Osteoblast (primary cell): ENCODE data around the gene DNAH7. TPM values are rescaled to one million over a fixed set of nuclear protein-coding genes. Genes with fewer than 3 reads are reported as not detected.
A peak's percentile ranks its signal among the peaks of the same experiment; 100 is the strongest.

ENCODE experiments used
- DNase-seq: peaks from one replicate; pipeline ENCODE4 v3.0.0; 2011; ENCODE audit warnings: low spot score, mixed read lengths; ENCODE audit not compliant: insufficient read length; ENCODE audit errors: missing footprints
- H2AFZ ChIP-seq: 2 replicates; pipeline ENCODE4 v1.6.0; 2011; ENCODE audit warnings: mild to moderate bottlenecking, low read length
- H3K27ac ChIP-seq: 2 replicates; pipeline ENCODE4 v1.5.1; 2011; ENCODE audit warnings: mild to moderate bottlenecking, low read depth, low read length, moderate library complexity
- H3K27me3 ChIP-seq: 2 replicates; pipeline ENCODE4 v1.6.0; 2012; ENCODE audit warnings: mild to moderate bottlenecking, control low read depth, inconsistent platforms, low read length, moderate library complexity; ENCODE audit not compliant: insufficient read depth
- H3K36me3 ChIP-seq: 2 replicates; pipeline ENCODE4 v1.5.1; 2011; ENCODE audit warnings: mild to moderate bottlenecking, low read length, control low read depth, moderate library complexity; ENCODE audit not compliant: insufficient read depth
- H3K4me1 ChIP-seq: 2 replicates; pipeline ENCODE4 v1.5.1; 2011; ENCODE audit warnings: mild to moderate bottlenecking, low read length, control low read depth, moderate library complexity; ENCODE audit not compliant: insufficient read depth
- H3K4me2 ChIP-seq: 2 replicates; pipeline ENCODE4 v1.6.0; 2011; ENCODE audit warnings: mild to moderate bottlenecking, low read length; ENCODE audit not compliant: insufficient read depth
- H3K4me3 ChIP-seq: fragments of 200-600 bp; sonication (generic); 3 replicates; pipeline ENCODE4 v1.5.1; 2012; ENCODE audit warnings: mild to moderate bottlenecking, low read length, inconsistent platforms; ENCODE audit not compliant: insufficient read depth
- H3K79me2 ChIP-seq: 2 replicates; pipeline ENCODE4 v1.6.0; 2012; ENCODE audit warnings: mild to moderate bottlenecking, low read length, control low read depth, inconsistent platforms; ENCODE audit not compliant: insufficient read depth
- H3K9me3 ChIP-seq: 2 replicates; pipeline ENCODE4 v1.5.1; 2011; ENCODE audit warnings: low read depth, low read length, control low read depth
- H4K20me1 ChIP-seq: 2 replicates; pipeline ENCODE4 v1.6.0; 2012; ENCODE audit warnings: mild to moderate bottlenecking, low read length, control low read depth; ENCODE audit not compliant: insufficient read depth
- total RNA-seq: library from RNA; depleted of rRNA; stranded (reverse); fragments of >200 nt; gene quantifications from 2 replicates; pipeline ENCODE4 v1.2.3, GENCODE V29; 2012
- TF ChIP-seq, protein P1 (sequence below): IDR thresholded peaks from 2 replicates; pipeline ENCODE4 v1.5.1; 2011; ENCODE audit warnings: mild to moderate bottlenecking, low read depth, low read length, moderate library complexity; ENCODE audit errors: extremely low read depth

Gene DNAH7
- total RNA-seq, 1 donor = 2.5 TPM

DNA sequence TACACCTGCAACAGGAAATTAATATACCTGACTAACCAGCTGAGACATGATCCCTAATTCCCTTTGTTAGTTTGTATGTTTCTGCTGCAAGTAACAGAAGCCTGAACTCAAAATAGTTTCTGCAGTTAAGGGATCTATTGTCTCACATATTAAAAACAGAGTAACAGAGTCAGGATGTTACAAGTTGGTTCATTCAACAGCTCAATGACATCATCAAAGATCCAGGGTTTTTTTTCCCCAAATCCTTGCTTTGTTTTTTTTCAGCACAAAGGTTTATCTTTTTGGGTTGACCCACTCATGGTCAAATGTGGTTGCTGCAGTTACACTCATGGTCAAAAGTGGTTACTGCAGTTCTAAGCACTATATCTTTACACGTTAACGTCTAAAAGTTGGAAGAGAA is 35.0 kb upstream of the DNAH7 start:
- H3K79me2 ChIP-seq = no peaks in the 10 kb centered on the region
- no peak overlapping the region for H3K27ac ChIP-seq
- no peak overlapping the region for H3K4me3 ChIP-seq
- DNase-seq = no peak
- H3K9me3 ChIP-seq = no peaks in the 10 kb centered on the region
- H2AFZ ChIP-seq = no peak overlapping the region
- no peaks in the 10 kb centered on the region for H3K27me3 ChIP-seq
- peaks cover 14% of the 10 kb centered on the region for H3K4me1 ChIP-seq
- no peaks in the 10 kb centered on the region for H3K36me3 ChIP-seq
- H3K4me2 ChIP-seq = no peak overlapping the region
- TF ChIP-seq, protein P1, sequence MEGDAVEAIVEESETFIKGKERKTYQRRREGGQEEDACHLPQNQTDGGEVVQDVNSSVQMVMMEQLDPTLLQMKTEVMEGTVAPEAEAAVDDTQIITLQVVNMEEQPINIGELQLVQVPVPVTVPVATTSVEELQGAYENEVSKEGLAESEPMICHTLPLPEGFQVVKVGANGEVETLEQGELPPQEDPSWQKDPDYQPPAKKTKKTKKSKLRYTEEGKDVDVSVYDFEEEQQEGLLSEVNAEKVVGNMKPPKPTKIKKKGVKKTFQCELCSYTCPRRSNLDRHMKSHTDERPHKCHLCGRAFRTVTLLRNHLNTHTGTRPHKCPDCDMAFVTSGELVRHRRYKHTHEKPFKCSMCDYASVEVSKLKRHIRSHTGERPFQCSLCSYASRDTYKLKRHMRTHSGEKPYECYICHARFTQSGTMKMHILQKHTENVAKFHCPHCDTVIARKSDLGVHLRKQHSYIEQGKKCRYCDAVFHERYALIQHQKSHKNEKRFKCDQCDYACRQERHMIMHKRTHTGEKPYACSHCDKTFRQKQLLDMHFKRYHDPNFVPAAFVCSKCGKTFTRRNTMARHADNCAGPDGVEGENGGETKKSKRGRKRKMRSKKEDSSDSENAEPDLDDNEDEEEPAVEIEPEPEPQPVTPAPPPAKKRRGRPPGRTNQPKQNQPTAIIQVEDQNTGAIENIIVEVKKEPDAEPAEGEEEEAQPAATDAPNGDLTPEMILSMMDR = no peak
- no peaks in the 10 kb centered on the region for H4K20me1 ChIP-seq

DNA sequence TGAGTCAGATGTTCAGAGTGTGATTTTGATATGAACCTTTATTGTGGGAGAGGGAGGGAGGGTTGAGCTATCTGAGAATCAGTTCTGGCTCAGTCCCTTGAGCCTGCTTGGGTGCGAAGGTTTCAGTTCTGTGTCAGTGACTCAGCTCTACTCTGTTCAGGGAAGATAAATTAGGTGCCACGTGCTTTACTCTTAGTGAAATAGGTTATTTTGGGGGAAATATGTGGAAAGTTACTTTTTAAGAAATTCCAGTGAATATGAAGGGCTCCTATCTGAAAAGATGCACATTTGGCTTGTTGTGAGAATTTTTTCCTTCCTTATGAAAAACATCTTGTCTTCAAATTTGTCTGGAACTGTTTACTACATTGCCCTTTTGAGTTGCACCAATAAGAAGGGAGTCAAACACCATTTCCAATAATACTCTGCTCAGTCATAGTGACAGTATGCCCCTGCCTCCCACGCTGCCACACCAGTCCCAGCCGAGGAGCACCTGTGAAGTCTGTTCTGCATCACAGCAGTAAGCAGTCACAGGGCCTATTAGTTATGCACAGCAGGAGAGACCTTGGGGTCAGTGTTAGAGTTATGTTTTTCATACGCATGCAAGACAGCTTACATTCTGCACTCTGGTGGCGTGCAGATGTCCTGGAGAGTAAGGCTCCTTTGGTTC is 32.8 kb upstream of the DNAH7 start:
- no peaks in the 10 kb centered on the region for H3K36me3 ChIP-seq
- no peaks in the 10 kb centered on the region for H3K27me3 ChIP-seq
- no peaks in the 10 kb centered on the region for H4K20me1 ChIP-seq
- no peaks in the 10 kb centered on the region for H3K79me2 ChIP-seq
- H3K4me2 ChIP-seq = peak overlapping the region; percentile 1
- H3K9me3 ChIP-seq = no peaks in the 10 kb centered on the region
- no peak overlapping the region for H3K27ac ChIP-seq
- TF ChIP-seq, protein P1 = no peak
- H3K4me3 ChIP-seq = no peak overlapping the region
- DNase-seq = no peak
- peaks cover 14% of the 10 kb centered on the region for H3K4me1 ChIP-seq
- H2AFZ ChIP-seq = no peak overlapping the region

DNA sequence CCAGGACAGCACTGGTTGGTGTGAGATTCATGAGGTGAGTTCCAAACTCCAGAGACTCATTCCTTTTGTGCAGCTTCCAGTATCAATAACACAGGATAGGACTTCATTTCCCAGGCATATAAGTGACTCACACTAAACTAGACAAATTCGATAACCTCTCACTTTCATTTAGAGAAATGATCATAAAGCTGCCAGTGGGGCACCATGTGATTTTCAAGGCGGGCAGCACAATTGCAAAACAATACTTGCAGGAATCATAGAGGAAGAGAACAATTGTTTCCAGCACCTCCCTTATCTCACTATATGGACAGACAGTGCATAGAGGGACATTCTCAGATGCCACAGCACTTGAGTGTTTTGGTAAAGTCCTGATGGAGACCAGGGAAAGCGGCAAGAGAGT is 31.3 kb upstream of the DNAH7 start:
- DNase-seq = peak; percentile 10
- H3K79me2 ChIP-seq = no peaks in the 10 kb centered on the region
- H3K4me3 ChIP-seq = no peak overlapping the region
- H2AFZ ChIP-seq = no peak overlapping the region
- H3K36me3 ChIP-seq = no peaks in the 10 kb centered on the region
- no peaks in the 10 kb centered on the region for H4K20me1 ChIP-seq
- H3K27me3 ChIP-seq = no peaks in the 10 kb centered on the region
- no peak overlapping the region for H3K27ac ChIP-seq
- H3K4me1 ChIP-seq = peaks cover 14% of the 10 kb centered on the region
- H3K9me3 ChIP-seq = no peaks in the 10 kb centered on the region
- no peak overlapping the region for H3K4me2 ChIP-seq
- TF ChIP-seq, protein P1 = no peak

DNA sequence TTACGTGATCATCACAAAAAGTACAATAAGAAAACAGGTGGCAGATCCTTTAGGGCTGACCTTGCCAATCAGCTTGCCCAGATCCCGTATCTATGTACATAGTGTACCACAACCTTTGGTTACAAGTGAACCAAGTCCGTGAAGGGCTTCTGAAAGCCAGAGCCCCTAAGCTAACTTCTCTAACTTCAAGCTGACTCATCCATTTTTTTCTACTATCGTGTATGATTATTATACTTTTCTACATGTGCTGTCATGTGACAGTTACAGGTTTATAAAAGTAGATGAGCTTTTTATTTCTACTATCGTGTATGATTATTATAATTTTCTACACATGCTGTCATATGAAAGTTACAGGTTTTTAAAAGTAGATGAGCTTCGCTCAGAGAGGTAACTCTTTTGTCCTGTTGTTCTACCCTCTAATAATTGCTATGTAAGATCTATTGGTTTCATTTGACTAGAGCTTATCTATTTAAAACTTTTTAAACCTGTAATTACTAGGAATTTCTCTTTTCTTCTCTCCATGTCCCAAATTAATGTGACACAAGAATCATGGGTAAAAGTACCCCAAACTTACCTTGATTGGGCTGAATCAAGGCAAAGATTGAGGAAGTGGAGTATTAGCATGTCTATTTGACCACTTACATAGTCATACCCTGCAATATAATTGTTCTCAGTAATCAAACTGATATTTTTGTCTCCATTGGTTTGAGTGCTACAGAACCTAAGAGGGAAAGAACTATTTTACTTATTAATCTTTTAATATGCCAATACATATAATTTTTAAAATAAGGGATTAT is 29.4 kb upstream of the DNAH7 start:
- H3K9me3 ChIP-seq = no peaks in the 10 kb centered on the region
- H3K4me1 ChIP-seq = peaks cover 14% of the 10 kb centered on the region
- no peaks in the 10 kb centered on the region for H3K36me3 ChIP-seq
- no peaks in the 10 kb centered on the region for H3K27me3 ChIP-seq
- no peaks in the 10 kb centered on the region for H4K20me1 ChIP-seq
- no peak overlapping the region for H2AFZ ChIP-seq
- H3K27ac ChIP-seq = no peak overlapping the region
- no peak for DNase-seq
- H3K4me3 ChIP-seq = no peak overlapping the region
- TF ChIP-seq, protein P1 = no peak
- H3K79me2 ChIP-seq = no peaks in the 10 kb centered on the region
- no peak overlapping the region for H3K4me2 ChIP-seq
